SKM-1 treated with dmso at 0.1 percent for 144 hours (cell line): ENCODE measurements around the gene IQGAP2.
A peak's percentile ranks its signal among the peaks of the same experiment; 100 is the strongest.
"Not testable (repeated sequence)": the region's sequence is repeated elsewhere in the genome, so short reads cannot be mapped to it uniquely, and the experiment has no call there.

Experiments used
- DNase-seq: peaks from one replicate; lab custom pipeline; 2025; ENCODE audit not compliant: unreplicated experiment; lab: John Stamatoyannopoulos, UW

The IQGAP2 gene, protein sequence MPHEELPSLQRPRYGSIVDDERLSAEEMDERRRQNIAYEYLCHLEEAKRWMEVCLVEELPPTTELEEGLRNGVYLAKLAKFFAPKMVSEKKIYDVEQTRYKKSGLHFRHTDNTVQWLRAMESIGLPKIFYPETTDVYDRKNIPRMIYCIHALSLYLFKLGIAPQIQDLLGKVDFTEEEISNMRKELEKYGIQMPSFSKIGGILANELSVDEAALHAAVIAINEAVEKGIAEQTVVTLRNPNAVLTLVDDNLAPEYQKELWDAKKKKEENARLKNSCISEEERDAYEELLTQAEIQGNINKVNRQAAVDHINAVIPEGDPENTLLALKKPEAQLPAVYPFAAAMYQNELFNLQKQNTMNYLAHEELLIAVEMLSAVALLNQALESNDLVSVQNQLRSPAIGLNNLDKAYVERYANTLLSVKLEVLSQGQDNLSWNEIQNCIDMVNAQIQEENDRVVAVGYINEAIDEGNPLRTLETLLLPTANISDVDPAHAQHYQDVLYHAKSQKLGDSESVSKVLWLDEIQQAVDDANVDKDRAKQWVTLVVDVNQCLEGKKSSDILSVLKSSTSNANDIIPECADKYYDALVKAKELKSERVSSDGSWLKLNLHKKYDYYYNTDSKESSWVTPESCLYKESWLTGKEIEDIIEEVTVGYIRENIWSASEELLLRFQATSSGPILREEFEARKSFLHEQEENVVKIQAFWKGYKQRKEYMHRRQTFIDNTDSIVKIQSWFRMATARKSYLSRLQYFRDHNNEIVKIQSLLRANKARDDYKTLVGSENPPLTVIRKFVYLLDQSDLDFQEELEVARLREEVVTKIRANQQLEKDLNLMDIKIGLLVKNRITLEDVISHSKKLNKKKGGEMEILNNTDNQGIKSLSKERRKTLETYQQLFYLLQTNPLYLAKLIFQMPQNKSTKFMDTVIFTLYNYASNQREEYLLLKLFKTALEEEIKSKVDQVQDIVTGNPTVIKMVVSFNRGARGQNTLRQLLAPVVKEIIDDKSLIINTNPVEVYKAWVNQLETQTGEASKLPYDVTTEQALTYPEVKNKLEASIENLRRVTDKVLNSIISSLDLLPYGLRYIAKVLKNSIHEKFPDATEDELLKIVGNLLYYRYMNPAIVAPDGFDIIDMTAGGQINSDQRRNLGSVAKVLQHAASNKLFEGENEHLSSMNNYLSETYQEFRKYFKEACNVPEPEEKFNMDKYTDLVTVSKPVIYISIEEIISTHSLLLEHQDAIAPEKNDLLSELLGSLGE (N-terminal part only)

DNA sequence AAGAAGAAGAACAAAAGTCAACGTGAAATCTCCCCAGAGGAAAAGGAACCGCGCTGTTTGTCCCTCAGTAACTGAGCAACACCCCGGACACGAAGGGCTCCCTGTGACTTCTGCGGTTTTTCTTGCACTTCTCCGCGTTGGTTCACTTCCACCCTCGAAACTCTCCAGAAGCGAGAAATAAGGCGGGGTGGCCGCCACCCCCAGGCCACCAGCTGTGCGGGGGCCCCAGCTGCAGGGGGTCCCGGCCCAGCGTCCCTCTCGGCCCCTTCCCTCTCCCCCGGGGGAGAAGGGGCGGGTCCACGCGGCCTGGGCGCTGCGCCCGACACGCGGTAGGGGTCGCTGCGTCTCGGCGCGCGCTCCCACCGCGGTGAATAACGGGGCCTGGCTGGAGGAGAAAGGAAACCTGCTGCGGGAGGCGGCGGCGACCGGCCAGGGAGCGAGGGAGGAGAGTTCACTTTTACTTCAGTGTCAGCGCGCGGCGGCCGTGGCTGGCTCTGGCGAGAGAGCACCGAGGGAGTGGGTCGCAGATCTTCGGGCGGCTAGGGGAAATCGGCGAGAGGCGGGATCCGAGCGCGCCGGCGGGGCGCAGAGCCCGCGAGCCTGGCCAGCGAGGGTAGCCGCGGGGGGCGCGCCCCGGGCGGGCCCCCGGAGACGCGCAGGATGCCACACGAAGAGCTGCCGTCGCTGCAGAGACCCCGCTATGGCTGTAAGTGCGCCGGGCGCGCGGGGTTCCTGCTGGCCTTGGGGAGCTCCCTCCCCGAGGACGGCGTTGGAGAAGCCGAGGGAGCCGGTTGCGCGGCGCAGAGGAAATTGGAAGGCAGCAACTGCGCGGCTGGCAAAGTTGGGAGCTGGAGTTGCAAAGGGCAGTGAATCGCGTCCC, at the start of gene IQGAP2:
Gene IQGAP2 (plus strand): TSS at position 400 of the 880 bp plus-strand sequence. CDS start 261 bp downstream, at position 661.
- DNase-seq = peak; percentile 93

DNA sequence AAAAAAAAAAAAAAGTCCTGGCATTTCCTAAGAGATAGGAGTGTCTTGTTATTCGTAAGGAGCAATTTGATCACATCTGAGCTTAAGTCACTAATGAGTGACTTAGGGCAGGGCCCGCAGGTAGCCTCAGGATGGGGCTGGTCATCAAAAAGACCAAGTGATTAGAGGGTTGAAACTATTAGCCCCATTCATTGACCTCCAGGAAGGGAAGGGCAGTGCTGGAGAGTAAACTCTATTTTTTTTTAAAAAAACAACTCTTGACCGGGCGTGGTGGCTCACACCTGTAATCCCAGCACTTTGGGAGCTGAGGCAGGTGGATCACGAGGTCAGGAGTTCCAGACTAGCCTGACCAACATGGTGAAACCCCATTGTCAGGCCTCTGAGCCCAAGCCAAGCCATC, 46.2 kb upstream of the IQGAP2 start:
- DNase-seq = no peak

DNA sequence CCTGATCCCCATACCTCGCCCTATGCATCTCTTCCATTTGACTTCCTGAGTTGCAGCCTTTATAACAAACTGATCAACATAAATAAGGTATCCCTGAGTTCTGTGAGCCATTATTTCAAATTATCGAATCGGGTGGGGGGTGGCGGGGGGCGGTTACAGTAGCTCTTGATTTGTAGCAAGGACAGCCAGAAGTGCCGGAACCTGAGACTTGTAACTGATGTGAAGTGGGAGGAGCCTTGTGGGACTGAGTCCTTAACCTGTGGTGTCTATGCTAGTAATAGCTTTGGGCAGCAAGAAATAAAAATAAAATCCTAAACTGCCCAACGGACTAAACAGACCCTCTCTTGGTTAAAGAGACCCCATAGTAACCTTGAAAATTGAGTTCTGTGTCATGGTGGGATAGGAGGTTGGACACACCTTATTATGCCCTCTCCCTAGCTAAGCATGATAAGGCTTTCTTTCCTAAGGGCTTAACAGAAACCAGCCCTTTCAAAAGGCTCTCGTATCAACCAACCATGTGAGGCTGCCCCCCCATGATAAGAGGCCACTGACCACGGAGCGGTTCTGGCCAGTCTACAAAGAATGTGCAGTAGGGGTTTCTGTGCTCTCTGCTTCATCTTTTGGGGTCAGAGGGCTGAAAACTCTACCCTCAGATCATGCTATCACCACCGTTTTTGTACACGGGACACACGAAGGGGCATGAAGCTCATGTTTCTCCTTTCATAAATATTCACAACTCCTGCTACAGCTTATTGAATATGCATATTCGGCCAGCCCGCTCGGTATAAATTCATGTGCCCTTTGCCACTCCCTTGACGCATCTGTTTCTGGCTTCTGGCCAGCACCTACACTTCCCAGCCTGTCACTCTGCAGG, 39.5 kb upstream of the IQGAP2 start:
- DNase-seq = no peak

DNA sequence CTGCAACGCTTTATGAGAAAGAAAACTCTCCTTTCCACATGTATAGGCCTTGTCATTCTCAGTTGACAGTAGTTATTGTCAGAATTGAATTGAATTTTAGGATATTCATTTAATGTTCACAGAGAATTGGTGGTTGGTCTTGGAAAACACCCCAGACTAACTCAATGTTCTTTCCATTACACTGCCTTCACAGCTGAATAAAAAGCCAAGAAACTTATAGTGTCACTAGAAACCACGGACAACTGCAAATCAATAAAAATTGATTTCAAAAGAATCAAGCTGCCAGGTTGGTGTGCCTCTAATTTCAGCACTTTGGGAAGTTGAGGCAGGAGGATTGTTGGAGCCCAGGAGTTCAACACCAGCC, 38.9 kb upstream of the IQGAP2 start:
- no peak for DNase-seq

DNA sequence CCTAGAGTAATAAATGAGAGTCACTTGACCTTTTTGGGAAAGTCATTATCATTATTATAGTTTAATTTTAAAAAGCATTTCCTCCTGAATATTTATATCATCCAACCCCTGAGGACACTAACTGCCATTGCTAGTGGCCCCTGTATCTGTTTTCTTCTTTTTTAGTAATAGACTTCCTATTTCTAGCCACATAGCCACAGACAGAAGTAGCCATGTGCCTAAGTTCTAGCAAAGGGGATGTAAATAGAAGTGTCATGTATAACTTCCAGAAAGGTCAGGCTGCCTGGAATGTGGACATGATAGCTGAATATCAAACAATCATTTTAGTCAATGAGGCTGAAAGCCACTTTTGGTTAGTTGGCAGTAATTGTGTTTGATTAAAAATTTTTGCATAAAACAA, 37.5 kb upstream of the IQGAP2 start:
- DNase-seq = peak; percentile 50

DNA sequence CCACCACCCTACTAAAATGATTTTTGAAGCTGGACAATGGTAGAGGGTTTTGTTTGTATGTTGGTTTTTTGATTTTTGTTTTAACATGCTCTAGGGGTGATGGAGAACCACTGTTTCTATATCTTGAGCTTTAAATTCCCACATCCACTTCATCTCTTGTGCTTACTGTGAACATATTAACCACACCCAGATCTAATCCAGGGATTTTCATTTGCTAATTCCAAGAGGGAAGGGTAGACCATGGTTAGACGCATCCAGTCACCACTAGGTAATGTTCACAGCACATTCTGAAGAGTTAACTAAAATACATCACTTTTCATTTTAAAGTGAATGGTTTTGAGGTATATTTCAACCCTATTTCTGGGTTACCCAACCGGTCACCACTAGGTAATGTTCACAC, 36.5 kb upstream of the IQGAP2 start:
- DNase-seq = no peak

DNA sequence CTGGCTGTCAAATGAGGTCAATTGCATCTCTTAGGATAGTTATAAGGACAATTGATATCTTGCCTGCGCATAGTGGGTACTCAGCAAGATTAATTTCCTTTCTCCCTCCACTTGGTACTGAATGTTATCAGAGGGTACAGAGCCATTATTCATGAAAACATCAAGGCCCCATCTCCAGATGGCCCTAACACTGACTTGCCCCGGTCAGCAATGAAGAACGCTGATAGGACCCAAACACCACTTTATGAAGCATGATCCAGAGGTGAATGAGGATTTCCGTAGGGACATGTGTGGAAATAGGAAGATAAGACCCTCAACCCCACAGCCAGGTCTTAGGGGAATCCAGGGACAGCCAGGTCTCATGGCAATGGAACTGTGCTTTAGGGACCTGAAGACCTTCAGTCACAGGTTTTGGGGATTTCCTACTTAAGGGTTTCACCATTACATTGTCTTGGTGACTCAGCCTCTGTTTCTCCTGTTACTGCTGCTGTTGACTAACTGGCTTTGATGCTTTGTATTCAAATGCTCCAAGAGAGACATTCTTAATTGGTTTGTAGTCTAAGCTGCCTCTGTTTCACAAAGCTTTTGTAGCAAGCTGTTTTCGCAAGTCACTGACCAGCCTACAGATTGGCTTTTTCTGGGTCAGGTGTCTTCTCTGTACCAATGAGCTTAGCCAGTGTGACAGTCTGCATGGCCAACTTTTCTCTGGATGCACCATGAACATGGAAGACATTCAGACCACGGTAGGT, 35.3 kb upstream of the IQGAP2 start:
- DNase-seq = no peak

DNA sequence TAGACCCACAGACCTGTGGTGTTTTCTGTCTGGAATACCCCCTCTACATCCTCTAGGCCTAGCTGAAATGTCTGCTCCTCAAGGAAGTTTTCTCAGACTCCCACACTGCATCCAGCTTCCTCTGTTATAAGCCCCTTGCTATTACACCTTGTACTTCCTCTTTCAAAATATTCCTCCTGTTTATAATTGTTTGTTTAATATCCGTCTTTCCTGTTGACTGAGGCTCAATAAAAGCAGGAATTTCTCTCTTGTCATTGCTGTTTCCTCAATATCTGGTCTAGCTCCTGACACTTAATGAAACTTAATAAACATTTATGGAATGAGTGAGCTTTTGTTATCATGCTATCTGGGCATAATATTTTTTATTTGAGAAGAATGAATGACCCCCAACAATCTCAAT, 34.1 kb upstream of the IQGAP2 start:
- no peak for DNase-seq

DNA sequence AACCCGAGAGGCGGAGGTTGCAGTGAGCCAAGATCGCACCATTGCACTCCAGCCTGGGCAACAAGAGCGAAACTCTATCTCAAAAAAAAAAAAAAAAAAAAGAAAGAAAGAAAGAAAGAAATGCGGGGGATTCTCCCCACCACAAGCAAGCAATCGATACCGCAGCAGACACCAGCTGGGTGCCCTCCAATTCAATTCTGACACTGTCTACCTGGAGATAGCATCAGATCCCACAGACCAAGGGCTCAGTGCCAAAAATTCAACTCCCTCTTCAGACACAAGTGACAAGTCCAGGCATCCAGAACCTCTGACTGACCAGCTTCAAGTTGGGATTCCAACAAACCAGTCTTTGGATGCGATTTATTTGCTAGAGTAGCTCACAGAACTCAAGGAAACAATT, 33.4 kb upstream of the IQGAP2 start:
- not testable (repeated sequence) for DNase-seq

DNA sequence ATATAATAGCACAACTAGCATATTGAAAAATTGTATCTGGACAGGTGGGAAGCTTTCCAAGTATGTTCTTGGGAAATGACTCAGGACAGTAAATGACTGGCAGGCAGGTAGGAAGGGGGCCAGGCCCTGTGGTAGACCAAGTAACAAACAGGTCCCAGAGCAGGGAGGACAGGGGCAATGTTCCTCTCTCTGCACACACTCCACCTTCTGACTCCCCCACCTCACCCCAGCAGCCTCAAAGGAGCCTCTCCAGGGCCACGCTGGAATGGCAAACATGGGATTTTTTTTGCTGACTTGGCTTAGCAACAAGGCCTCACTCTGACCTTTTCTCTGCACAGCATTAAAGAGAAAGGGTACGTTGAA, 31.1 kb upstream of the IQGAP2 start:
- no peak for DNase-seq

DNA sequence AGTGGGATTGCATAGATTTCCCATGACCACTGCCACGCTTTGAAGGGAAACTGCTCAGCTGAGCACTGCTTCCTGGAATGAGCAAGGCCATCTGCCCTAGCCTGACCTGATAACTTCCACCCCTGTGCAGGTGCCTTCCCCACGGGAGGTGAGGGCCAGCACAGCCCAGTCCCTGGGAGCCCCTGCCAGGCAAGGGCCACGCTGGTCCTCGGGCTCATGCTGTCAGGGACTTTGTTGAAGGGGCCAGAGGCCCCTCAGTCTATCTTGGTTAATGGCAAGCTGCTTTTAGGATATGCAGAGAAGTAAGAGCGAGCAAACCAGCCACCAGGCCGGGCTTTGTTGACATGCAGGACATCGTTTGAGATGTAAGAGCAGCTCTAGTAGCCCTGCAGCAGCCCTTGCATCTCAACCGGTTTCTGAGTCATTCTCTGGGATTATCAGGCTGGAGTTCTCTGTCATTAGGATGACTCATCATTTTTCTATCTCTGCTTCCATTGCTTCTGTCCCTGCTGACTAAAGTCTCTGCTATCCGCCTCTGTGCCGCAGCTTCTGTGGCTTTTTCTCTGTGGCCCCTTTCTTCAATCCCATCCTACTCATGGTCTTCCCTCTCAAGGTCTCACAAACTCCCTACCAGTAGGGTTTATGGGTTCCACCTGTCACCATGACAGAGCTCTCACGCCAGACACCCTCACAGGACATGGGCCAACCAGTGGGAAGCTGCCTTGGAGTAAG, 30.6 kb upstream of the IQGAP2 start:
- no peak for DNase-seq

DNA sequence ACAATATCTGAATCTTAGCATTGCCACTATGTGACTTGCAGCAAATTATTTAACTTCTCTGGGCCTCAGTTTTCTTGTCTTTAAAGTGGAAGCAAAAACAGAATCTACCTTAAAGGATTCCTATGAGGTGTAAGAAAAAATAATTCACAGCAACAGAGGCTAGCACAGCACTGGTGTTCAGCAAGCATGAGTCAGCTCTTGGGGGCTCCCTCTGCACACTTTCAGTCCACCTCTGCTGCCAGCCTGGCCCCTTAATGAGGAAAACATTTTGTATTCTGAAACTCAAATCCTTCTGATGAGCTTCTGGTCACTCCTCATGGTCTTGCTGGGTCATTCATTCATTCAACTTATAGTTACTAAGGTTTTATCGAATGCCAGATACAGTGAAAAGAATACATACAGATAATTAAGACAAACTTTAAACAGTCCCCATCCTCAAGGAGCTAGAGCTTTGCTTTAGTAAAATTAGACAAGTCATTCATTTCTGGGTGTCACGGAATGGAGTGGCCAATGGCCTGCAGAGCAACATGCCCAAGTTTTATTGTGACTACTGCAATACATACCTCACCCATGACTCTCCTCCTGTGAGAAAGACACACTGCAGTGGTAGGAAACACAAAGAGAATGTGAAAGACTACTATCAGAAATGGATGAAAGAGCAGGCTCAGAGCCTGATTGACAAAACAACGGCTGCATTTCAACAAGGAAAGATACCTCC, 26.8 kb upstream of the IQGAP2 start:
- no peak for DNase-seq

DNA sequence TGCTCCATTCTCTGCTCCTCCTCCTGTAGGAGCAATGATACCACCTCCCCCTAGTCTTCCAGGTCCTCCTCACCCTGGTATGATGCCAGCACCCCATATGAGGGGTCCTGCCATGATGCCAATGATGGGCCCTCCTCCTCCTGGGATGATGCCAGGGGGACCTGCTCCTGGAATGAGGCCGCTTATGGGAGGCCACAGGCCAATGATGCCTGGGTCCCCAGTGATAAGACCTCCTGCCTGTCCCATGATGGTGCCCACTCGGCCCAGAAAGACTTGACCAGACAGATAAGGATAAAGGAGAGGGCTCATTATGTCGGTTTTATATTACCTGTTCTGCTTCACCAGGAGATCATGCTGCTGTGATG, 26.2 kb upstream of the IQGAP2 start:
- DNase-seq = no peak

DNA sequence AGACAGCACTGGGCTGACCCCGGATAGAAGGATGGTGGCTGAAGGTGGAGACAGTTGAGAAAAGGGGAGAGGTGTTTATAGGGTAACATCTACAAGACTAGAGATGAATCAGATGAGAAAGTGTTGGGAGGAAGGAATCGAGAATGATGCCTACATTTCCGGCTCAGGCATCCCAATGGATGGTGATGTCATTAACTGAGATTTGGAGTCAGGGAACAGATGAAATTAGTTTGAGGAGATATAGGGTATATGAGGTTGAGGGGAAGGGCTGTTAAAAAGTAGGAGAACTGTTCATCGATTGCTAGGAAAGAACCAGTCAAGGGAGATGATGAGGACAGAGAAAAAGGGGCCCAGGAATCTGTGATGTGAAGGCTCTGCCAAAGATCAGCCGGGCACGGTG, 24.7 kb upstream of the IQGAP2 start:
- DNase-seq = no peak

DNA sequence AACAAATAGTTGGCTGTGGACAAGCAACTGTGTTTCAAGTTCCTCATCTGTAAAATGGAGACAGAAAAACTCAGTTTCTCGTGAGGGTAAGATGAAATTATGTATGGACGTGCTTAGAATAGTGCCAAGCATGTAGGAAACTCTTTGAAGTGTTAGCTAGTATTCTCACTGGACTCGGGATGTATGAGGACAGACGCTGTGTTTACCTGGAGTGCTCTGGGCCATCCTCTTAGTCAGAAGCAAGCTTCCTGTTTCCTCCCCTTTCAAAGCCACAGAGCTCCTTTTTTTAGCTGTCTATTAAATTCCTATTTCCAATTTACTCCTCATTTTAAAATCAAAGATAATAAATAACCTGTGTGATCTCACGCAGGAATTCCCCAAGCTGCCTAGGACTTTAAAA, 23.8 kb upstream of the IQGAP2 start:
- no peak for DNase-seq

DNA sequence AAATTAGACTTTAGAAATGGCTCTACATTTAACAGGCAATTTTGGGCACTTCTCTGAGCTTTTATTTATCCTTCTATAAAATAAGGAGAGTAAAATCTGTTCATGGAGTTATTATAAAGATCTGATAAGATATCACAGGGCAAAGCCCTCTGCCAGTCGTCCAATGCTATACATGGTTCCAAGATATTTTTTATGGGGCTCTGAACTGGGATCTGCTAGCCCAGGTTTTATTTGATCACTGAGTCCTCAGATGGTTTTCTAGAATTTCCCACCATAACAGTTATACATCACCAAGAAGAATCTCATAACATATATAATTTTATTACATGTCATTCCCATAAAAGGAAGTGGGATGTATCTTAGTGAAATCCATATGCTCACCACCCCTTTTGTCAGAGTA, 23.2 kb upstream of the IQGAP2 start:
- no peak for DNase-seq

DNA sequence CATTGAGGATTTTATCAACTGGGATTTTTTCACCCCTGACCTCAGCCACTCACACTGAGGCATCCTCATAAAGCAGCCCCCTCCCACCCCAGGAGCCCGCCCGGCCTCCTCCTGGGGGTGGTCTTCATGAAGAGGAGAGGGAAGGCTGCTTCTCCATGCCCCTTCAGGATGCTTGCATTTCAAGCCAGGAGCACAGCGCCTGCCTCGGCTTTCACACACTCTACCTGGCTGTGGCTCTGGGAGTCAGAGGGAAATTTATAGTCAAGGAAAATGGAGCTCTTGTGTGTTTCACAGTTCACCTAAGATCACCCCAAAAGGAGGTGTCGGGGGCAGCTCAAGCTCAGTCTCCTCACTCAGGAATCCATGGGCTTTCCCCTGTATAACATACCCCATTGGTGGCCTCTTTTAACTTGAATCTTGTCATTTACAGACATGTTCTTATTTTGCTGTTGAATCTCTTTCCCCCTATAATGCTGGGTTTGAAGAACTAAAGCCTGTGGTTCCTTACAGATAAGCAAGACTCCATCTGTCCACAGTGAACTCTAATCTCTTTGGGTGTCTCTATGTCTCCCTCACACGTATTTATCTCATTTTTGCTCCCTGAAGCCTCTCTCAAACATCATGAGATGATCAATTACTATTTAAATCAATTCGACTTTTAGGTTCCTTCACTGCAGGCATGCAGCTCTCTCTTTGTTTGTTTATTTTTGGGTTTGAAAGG, 22.6 kb upstream of the IQGAP2 start:
- no peak for DNase-seq
